GM21360 (cell line): ENCODE data around the gene OR14K1.
"Not testable (repeated sequence)": the region's sequence is repeated elsewhere in the genome, so short reads cannot be mapped to it uniquely, and the experiment has no call there.

ENCODE experiments used
- ATAC-seq: cut with Tn5 transposase; IDR thresholded peaks from one replicate; pipeline ENCODE4 v1.9.1; 2021; ENCODE audit warnings: mild to moderate bottlenecking, moderate library complexity; ENCODE audit not compliant: unreplicated experiment

OR14K1 gene, protein sequence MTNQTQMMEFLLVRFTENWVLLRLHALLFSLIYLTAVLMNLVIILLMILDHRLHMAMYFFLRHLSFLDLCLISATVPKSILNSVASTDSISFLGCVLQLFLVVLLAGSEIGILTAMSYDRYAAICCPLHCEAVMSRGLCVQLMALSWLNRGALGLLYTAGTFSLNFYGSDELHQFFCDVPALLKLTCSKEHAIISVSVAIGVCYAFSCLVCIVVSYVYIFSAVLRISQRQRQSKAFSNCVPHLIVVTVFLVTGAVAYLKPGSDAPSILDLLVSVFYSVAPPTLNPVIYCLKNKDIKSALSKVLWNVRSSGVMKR

GRCh38 chr1:247738315-247738714 is at the start of gene OR14K1:
Gene OR14K1, plus strand, starts transcription at chr1:247738615. Its CDS starts 0 bp downstream, at chr1:247738615.
- ATAC-seq, result no peak

GRCh38 chr1:247701338-247701737 is 37.1 kb upstream of the OR14K1 start:
- ATAC-seq, result no peak

- ATAC-seq, result not testable (repeated sequence)
These were observed 27.7 kb upstream of the OR14K1 start for GRCh38 chr1:247710681-247711080.

DNA sequence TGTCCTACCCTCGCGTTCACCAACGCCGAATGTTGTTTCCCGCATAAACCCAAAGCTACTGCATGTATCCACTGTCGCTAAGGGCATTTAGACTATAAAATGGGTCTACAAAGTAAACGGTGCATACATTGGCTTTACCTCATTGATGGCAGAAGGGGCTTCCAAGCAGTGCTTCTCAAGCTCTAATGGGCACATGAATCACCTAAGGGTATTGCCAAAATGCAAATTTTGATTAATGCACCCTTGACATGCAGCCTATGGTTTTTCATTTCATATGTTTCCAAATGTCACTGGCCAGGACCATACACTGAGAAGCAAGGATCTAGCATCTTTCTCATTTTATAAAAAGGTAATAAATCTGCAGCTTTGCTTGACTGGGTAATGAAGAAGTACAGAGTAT is 24.7 kb upstream of the OR14K1 start:
- no peak for ATAC-seq

DNA sequence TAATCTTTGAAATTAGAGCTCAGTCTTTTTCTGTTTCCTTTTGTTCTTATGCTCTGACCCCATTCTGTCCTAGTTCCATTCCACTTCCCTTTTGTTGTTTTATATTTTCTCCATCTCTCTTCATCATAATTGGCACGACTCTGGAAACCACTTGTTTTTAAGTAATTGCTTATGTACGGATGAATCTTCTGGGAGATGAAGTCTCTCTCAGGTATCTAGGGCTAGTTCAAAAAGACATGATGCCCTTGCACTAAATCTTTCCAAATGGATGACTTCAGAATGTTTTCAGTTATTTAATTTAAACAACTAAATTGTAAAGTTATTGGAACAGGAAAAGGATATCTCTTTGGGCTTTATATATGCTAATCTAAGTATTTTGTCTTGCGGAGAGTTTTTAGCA is 21.9 kb upstream of the OR14K1 start, which contains the start of gene OR6F1:
Gene OR6F1 (minus strand): TSS at position 101 of the 400 bp plus-strand sequence. CDS start 3,891 bp downstream, outside the sequence.
- ATAC-seq, result no peak

DNA sequence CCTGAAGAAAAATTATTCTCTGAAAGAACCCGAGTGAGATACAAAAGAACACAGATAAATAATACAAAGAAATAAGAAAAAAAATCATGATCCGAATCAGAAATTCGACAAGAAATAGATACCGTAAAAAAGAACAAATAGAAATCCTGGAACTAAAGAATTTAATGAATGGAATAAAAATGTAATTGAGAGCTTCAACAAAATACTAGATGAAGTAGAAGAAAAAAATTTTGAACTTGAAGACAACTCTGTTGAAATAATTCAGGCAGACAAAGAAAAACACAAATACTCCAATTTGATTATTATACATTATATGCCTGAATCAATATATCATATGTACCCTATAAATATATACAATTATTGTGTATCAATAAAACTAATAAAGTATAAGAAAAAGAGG is 17.2 kb upstream of the OR14K1 start:
- ATAC-seq, result no peak

DNA sequence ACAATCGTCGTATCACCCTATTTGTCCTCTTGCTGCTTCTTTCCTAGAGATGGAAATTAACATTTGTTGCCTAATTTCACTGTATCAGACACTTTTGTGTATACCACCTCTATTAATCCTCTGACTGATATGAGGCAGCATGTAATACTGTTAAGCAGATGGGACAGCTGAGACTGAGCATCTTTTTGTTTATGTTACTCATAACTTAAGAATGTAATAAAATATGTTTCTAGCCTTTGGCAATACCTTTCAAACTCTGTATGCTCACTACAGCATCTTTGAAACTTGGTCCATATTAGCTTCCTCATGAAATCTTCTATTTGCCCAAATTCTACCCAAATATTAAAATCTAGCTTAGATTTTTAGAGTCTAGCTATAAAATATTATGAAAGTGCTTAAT is 2.3 kb downstream of the OR14K1 start:
- ATAC-seq, result no peak

- no peak for ATAC-seq
These were observed 3.3 kb downstream of the OR14K1 start for GRCh38 chr1:247741756-247742155.

- not testable (repeated sequence) for ATAC-seq
These were observed 3.9 kb downstream of the OR14K1 start for GRCh38 chr1:247742215-247742760.

DNA sequence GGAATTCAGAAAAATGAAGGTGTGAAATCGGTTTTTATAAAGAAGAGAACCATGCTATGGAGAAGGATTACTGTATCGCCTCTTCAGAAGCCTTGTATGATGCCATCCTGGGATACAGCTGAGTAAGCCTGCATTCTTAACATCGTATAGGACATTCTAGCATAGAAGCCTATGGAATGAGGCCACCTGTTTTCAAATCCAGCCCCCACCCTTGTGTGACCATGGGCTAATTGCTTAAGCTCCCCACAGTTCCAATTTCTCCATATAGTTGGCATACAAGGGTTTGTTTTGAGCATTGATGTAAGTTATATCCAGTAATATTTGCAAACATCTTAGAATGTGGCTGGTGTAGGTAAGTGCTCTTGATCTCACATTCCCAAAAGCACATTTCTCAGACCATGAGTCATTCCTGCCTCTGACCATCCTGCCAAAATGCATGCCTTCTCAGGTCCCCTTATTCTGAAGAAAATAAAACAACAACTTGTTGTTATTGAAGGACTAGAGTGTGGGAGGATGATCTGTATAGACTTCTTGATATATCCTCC is 8.0 kb downstream of the OR14K1 start:
- ATAC-seq, result no peak

DNA sequence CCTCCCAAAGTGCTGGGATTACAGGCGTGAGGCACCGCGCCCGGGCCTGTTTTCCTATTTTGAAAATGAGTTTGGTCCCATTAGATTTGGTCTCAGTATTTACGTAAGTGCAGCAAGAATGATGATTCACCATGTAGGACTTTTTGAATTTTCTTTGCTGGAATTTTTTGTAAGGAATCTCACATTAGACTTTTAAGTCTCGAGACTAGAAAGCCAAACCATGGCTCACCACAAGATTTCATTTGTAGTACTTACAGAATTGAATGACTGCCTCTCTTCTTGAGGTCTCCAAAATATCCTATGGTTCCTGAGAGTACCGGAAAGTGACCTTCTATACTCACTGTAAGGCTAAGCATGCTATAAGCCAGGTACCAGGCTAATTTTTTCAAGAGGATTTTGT is 9.2 kb downstream of the OR14K1 start:
- no peak for ATAC-seq

- no peak for ATAC-seq
These were observed 9.6 kb downstream of the OR14K1 start, which contains the start of gene OR14A2 for GRCh38 chr1:247748041-247748440. Gene OR14A2, minus strand, starts transcription at chr1:247748141.

DNA sequence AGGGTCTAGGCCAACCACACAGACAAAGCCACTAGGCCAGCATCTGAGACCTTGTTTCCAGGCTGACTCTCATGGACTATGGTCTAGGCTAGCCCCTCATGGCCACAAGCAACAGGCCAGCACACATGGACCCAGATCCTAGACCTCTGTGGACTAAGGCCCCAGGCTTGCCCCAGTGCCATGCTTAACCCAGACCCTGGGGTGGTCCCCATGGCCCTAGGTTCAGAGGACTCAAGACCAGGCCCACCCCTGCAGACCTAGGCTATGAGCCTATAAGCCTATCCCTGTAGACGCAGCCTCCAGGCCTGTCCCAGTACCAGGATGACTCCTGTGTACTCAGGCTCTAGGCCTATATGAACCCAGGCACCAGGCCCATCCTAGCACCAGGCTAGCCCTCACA is 11.5 kb downstream of the OR14K1 start:
- ATAC-seq, result no peak

DNA sequence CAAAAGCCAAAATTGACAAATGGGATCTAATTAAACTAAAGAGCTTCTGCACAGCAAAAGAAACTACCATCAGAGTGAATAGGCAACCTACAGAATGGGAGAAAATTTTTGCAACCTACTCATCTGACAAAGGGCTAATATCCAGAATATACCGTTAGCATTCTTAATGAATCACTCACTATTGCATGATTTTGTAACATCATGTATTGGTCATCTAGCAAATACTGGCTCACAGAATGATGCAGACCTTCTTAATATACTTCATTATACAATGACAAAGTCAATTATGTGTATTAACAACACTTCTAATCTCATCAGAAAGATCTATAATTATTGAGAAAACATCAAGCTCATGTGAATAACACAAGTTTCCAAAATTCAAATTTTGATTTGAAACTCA is 15.9 kb downstream of the OR14K1 start:
- ATAC-seq, result not testable (repeated sequence)

- no peak for ATAC-seq
These were observed 22.0 kb downstream of the OR14K1 start, which contains the start of gene OR1C1 for GRCh38 chr1:247760456-247760855. Gene OR1C1, minus strand, starts transcription at chr1:247760556. Its CDS starts 2,150 bp downstream, at chr1:247758406.

DNA sequence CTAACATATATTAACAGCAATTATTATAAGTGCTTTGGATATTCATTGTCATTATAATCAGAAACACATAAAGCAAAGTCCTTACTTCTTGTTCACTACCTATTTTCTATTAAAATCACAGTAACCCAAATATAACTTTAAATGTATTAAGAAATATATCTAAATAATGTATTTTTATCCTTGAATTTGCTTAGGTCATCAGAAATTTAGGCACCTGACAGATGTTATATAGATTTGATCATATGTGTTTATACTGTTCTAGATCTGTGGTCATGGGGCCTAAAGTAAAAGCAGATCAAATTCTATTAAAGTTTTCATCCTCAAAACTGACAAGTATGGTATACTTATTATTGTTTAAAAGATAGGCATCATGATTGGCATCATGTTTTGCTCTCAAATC is 31.2 kb downstream of the OR14K1 start:
- ATAC-seq, result no peak
